ENCODE results near the gene KCNN3.

Gene KCNN3

GRCh38 chr1:154876842-154877369, 6.8 kb upstream of the KCNN3 start:
- TF ChIP-seq TAF1 (IDR thresholded peaks at IDR 0.05; ENCODE audit: borderline replicate concordance, insufficient read depth, low read length) (no peak), SIN3A (IDR thresholded peaks at IDR 0.05; ENCODE audit: borderline replicate concordance, insufficient read depth, low read length) (no peak), POLR2AphosphoS5 (IDR thresholded peaks at IDR 0.05; ENCODE audit: low read depth, low read length) (no peak)
- TF ChIP-seq, protein P1, sequence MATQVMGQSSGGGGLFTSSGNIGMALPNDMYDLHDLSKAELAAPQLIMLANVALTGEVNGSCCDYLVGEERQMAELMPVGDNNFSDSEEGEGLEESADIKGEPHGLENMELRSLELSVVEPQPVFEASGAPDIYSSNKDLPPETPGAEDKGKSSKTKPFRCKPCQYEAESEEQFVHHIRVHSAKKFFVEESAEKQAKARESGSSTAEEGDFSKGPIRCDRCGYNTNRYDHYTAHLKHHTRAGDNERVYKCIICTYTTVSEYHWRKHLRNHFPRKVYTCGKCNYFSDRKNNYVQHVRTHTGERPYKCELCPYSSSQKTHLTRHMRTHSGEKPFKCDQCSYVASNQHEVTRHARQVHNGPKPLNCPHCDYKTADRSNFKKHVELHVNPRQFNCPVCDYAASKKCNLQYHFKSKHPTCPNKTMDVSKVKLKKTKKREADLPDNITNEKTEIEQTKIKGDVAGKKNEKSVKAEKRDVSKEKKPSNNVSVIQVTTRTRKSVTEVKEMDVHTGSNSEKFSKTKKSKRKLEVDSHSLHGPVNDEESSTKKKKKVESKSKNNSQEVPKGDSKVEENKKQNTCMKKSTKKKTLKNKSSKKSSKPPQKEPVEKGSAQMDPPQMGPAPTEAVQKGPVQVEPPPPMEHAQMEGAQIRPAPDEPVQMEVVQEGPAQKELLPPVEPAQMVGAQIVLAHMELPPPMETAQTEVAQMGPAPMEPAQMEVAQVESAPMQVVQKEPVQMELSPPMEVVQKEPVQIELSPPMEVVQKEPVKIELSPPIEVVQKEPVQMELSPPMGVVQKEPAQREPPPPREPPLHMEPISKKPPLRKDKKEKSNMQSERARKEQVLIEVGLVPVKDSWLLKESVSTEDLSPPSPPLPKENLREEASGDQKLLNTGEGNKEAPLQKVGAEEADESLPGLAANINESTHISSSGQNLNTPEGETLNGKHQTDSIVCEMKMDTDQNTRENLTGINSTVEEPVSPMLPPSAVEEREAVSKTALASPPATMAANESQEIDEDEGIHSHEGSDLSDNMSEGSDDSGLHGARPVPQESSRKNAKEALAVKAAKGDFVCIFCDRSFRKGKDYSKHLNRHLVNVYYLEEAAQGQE (IDR thresholded peaks at IDR 0.05; ENCODE audit: insufficient read depth in 1 of 2, low read depth in 2 of 2, low read length in 2 of 2) = no peak

GRCh38 chr1:154874465-154874864, 4.4 kb upstream of the KCNN3 start:
- no peak for TF ChIP-seq SIN3A (IDR thresholded peaks at IDR 0.05; ENCODE audit: borderline replicate concordance, insufficient read depth, low read length)
- TF ChIP-seq TAF1 (IDR thresholded peaks at IDR 0.05; ENCODE audit: borderline replicate concordance, insufficient read depth, low read length) = no peak
- TF ChIP-seq, protein P1 (IDR thresholded peaks at IDR 0.05; ENCODE audit: insufficient read depth in 1 of 2, low read depth in 2 of 2, low read length in 2 of 2) = no peak
- no peak for TF ChIP-seq FOXP2 (optimal IDR thresholded peaks at IDR 0.05; ENCODE audit: borderline replicate concordance, extremely low read depth, extremely low read length, insufficient read depth)
- no peak for TF ChIP-seq POLR2AphosphoS5 (IDR thresholded peaks at IDR 0.05; ENCODE audit: low read depth, low read length)

- TF ChIP-seq, protein P1 (IDR thresholded peaks at IDR 0.05; ENCODE audit: insufficient read depth in 1 of 2, low read depth in 2 of 2, low read length in 2 of 2) = no peak
- TF ChIP-seq SIN3A (IDR thresholded peaks at IDR 0.05; ENCODE audit: borderline replicate concordance, insufficient read depth, low read length) (no peak), POLR2AphosphoS5 (IDR thresholded peaks at IDR 0.05; ENCODE audit: low read depth, low read length) (no peak)
Measured at GRCh38 chr1:154873321-154873950, 3.4 kb upstream of the KCNN3 start.

- TF ChIP-seq TAF1 (IDR thresholded peaks at IDR 0.05; ENCODE audit: borderline replicate concordance, insufficient read depth, low read length) (no peak), SIN3A (IDR thresholded peaks at IDR 0.05; ENCODE audit: borderline replicate concordance, insufficient read depth, low read length) (no peak)
Measured at GRCh38 chr1:154871374-154871773, 1.3 kb upstream of the KCNN3 start.

DNA sequence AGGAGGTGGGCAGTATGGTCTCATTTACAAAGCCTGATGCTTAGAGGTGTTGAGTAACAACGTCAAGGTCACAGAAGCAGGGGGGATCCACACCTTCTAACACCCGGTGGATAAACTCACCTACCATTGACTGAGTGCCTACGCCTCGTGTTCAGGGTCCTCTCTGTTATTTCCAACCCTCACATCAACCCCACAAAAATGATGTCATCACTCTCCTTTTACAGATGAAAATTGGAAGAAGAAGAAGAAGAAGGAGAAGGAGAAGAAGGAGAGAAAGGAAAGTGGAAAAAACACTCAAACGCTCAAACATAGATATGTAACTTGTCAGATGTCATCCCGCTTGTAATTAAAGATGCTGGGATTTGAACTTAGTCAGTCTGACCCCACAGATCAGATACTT, 653 bp upstream of the KCNN3 start:
- TF ChIP-seq SIN3A (IDR thresholded peaks at IDR 0.05; ENCODE audit: borderline replicate concordance, insufficient read depth, low read length) = no peak
- TF ChIP-seq FOXP2 (optimal IDR thresholded peaks at IDR 0.05; ENCODE audit: borderline replicate concordance, extremely low read depth, extremely low read length, insufficient read depth) = no peak
- no peak for TF ChIP-seq POLR2AphosphoS5 (IDR thresholded peaks at IDR 0.05; ENCODE audit: low read depth, low read length)
- TF ChIP-seq TAF1 (IDR thresholded peaks at IDR 0.05; ENCODE audit: borderline replicate concordance, insufficient read depth, low read length) = no peak
- TF ChIP-seq, protein P1 (IDR thresholded peaks at IDR 0.05; ENCODE audit: insufficient read depth in 1 of 2, low read depth in 2 of 2, low read length in 2 of 2) = no peak

Data from PFSK-1 (cell line).